ENCODE data around the gene RCBTB1. TPM values are rescaled to one million over a fixed set of nuclear protein-coding genes. Genes with fewer than 3 reads are reported as not detected.

The RCBTB1 gene
- total RNA-seq, 1 donor from 2014 or later, result 24.2 TPM

DNA sequence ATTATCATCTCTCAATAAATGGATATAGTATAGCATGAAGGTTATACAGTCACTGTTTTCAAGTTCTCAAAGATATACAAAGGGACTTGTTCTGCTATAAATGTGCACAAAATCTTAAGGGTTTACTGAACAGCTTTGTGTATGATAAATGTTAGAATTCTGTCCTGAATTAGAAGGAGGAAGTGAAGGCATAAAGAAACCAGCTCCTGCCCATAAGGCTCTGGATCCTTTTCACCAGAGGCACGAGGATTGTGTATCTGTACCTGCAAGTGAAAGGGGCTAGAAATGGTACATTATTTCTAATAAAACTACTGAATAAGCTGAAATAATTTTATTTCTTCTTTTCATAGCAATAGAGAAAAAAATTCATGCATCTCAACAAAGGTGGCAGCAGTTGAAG lies 57.2 kb downstream of the RCBTB1 start:
- no peak overlapping the region for H3K4me3 Mint-ChIP-seq
- H3K27me3 Mint-ChIP-seq (ENCODE audit: low read depth), result no peaks in the 10 kb centered on the region
- DNase-seq (ENCODE audit: low spot score in 2 of 2, unreplicated experiment in 2 of 2), result no peak
- no peaks in the 10 kb centered on the region for H3K4me1 Mint-ChIP-seq
- no peaks in the 10 kb centered on the region for H3K9me3 Mint-ChIP-seq
- TF ChIP-seq, protein P1, sequence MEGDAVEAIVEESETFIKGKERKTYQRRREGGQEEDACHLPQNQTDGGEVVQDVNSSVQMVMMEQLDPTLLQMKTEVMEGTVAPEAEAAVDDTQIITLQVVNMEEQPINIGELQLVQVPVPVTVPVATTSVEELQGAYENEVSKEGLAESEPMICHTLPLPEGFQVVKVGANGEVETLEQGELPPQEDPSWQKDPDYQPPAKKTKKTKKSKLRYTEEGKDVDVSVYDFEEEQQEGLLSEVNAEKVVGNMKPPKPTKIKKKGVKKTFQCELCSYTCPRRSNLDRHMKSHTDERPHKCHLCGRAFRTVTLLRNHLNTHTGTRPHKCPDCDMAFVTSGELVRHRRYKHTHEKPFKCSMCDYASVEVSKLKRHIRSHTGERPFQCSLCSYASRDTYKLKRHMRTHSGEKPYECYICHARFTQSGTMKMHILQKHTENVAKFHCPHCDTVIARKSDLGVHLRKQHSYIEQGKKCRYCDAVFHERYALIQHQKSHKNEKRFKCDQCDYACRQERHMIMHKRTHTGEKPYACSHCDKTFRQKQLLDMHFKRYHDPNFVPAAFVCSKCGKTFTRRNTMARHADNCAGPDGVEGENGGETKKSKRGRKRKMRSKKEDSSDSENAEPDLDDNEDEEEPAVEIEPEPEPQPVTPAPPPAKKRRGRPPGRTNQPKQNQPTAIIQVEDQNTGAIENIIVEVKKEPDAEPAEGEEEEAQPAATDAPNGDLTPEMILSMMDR (IDR thresholded peaks at IDR 0.05; ENCODE audit: unreplicated experiment), result no peak
- H3K27ac Mint-ChIP-seq, result no peak overlapping the region
- H3K36me3 Mint-ChIP-seq, result peaks cover 22% of the 10 kb centered on the region

DNA sequence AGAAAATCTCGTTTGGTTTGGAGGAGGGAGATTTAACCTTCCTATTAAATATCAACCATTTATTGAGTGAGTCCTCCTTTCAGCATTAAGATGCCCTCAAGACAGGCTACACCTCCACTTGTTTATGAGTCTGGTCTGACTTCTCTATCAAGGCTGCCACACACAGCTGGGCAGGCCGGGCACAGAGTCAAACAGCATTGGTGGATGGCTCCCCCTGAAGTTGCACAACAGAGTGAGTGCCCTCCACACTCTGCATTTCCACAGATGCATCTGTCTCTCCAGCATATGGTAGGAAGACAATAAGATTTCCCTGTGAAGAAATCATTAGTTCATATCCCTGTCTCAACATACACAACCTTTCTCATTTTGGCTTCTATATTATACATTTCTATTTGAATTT lies 58.2 kb downstream of the RCBTB1 start:
- Mint-ChIP-seq H3K4me3 (no peak overlapping the region), H3K27ac (no peak overlapping the region)

DNA sequence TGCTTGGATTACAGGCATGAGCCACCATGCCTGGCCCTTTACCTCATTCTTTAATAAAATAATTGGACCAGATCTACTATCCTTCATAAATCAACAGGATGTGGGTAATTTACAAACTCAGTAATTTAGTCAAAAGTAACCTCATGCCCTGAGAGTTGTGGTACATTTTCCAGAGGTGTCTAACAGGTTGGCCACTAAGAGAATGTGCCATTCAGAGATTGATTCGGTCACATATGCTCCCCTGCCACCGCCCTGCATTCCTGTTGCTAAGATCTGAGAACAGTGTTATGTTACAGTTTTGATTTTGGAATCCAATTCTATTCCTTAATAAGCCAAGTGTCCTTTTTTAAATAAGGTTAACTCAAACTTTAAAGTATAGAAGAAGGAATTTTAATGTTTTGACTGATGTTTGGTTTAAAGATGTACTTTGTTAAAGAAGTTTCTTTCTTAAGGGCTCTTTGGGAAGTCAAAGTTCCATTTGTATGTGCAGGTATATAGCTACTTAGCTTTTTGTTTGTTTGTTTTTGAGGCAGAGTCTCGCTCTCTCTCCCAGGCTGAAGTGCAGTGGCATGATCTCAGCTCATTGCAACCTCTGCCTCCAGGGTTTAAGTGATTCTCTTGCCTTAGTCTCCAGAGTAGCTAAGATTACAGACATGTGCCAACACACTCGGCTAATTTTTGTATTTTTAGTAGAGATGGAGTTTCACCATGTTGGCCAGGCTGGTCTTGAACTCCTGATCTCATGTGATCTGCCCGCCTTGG lies 60.4 kb downstream of the RCBTB1 start:
- no peak overlapping the region for H3K4me3 Mint-ChIP-seq
- no peaks in the 10 kb centered on the region for H3K27me3 Mint-ChIP-seq (ENCODE audit: low read depth)
- TF ChIP-seq, protein P1 (IDR thresholded peaks at IDR 0.05; ENCODE audit: unreplicated experiment), result no peak
- DNase-seq (ENCODE audit: low spot score in 2 of 2, unreplicated experiment in 2 of 2), result no peak
- no peaks in the 10 kb centered on the region for H3K4me1 Mint-ChIP-seq
- no peaks in the 10 kb centered on the region for H3K9me3 Mint-ChIP-seq
- peaks cover 12% of the 10 kb centered on the region for H3K36me3 Mint-ChIP-seq
- H3K27ac Mint-ChIP-seq, result no peak overlapping the region

More for the DNA sequence above, 58.2 kb downstream of the RCBTB1 start:
- DNase-seq (ENCODE audit: low spot score in 2 of 2, unreplicated experiment in 2 of 2), result no peak
- peaks cover 20% of the 10 kb centered on the region for H3K36me3 Mint-ChIP-seq
- TF ChIP-seq, protein P1 (IDR thresholded peaks at IDR 0.05; ENCODE audit: unreplicated experiment), result no peak
- H3K9me3 Mint-ChIP-seq, result no peaks in the 10 kb centered on the region
- H3K4me1 Mint-ChIP-seq, result no peaks in the 10 kb centered on the region
- H3K27me3 Mint-ChIP-seq (ENCODE audit: low read depth), result no peaks in the 10 kb centered on the region

DNA sequence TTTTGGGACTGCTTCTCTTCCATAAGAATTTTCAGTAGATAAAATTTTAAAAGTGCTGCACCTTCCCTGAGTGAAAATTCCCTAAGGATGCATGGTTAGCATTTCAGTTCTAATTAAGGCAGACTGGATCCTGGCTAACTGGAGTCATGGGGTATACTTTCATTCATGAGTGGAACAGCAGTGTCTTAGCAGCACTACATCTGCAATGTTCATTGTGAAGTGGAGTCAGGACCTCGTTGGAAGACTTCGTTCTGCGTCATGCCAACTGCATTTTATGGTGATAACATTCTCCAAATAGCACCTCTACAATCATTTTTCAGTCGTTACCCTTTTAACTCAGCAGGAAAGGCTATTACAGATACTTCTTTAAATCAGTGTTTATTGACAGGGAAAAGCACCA lies 64.1 kb downstream of the RCBTB1 start:
- H3K9me3 Mint-ChIP-seq, result no peaks in the 10 kb centered on the region
- TF ChIP-seq, protein P1 (IDR thresholded peaks at IDR 0.05; ENCODE audit: unreplicated experiment), result no peak
- no peak overlapping the region for H3K27ac Mint-ChIP-seq
- no peak for DNase-seq (ENCODE audit: low spot score in 2 of 2, unreplicated experiment in 2 of 2)
- H3K36me3 Mint-ChIP-seq, result peaks cover 22% of the 10 kb centered on the region
- H3K4me1 Mint-ChIP-seq, result peaks cover 2% of the 10 kb centered on the region
- H3K27me3 Mint-ChIP-seq (ENCODE audit: low read depth), result no peaks in the 10 kb centered on the region
- H3K4me3 Mint-ChIP-seq, result no peak overlapping the region

DNA sequence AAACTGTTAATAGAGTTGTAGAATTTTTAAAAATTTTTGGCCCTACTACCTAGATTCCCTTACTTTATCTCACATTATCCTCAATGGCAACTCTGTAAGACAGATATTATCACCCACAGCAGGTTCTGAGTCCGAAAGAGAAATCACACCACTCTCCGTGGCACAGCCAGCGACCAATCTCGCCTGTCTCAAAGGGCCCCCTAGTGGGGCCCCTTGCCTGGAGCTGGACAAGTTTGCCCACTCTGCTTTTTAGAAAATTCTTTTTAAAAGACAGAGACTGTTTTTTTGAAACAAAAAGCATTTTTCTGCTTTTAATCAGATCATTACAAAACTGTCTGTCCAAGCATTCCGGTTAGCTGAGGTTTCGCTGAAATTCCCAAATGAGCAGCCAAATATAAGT lies 67.9 kb downstream of the RCBTB1 start:
- Mint-ChIP-seq H3K4me3 (no peak overlapping the region), H3K27me3 (ENCODE audit: low read depth) (no peaks in the 10 kb centered on the region), H3K27ac (no peak overlapping the region), H3K4me1 (peaks cover 2% of the 10 kb centered on the region), H3K36me3 (peaks cover 40% of the 10 kb centered on the region), H3K9me3 (no peaks in the 10 kb centered on the region)
- DNase-seq (ENCODE audit: low spot score in 2 of 2, unreplicated experiment in 2 of 2), result no peak
- TF ChIP-seq, protein P1 (IDR thresholded peaks at IDR 0.05; ENCODE audit: unreplicated experiment), result no peak
